Skeletal muscle tissue (tissue), 4 donors: ENCODE results near the gene URB2. TPM values are rescaled to one million over a fixed set of nuclear protein-coding genes. Genes with fewer than 3 reads are reported as not detected.
"Not testable (repeated sequence)": the region's sequence is repeated elsewhere in the genome, so short reads cannot be mapped to it uniquely, and the experiment has no call there.

ENCODE experiments used
- H3K27ac ChIP-seq: one replicate; pipeline ENCODE4 v1.7.0; 2013; ENCODE audit warnings: mild to moderate bottlenecking, low read depth, low read length, inconsistent platforms
- H3K27me3 ChIP-seq, 3 donors: one replicate each; pipeline ENCODE4 v1.7.0; 2013; ENCODE audit warnings: low read length in 3 of 3; ENCODE audit not compliant: control insufficient read depth in 3 of 3, insufficient read depth in 3 of 3
- H3K36me3 ChIP-seq, 3 donors: one replicate each; pipeline ENCODE4 v1.7.0; 2013; ENCODE audit warnings: low read length in 3 of 3; ENCODE audit not compliant: control insufficient read depth in 3 of 3, insufficient read depth in 3 of 3
- H3K4me1 ChIP-seq, 3 donors: one replicate each; pipeline ENCODE4 v1.7.0; 2013; ENCODE audit warnings: low read length in 3 of 3, mild to moderate bottlenecking in 3 of 3; ENCODE audit not compliant: control insufficient read depth in 3 of 3, insufficient read depth in 3 of 3
- H3K4me3 ChIP-seq, 3 donors: one replicate each; pipeline ENCODE4 v1.7.0; 2013; ENCODE audit warnings: low read length in 3 of 3
- H3K9ac ChIP-seq, 3 donors: one replicate each; pipeline ENCODE4 v1.7.0; 2013; ENCODE audit warnings: low read length in 3 of 3, mild to moderate bottlenecking in 3 of 3, moderate library complexity in 2 of 3, low read depth in 1 of 3
- H3K9me3 ChIP-seq, 3 donors: one replicate each; pipeline ENCODE4 v1.7.0; 2013; ENCODE audit warnings: low read length in 3 of 3; ENCODE audit not compliant: control insufficient read depth in 3 of 3
- total RNA-seq: library from RNA; depleted of rRNA; stranded (reverse); fragments of >200 nt; gene quantifications from one replicate; pipeline ENCODE4 v1.2.3, GENCODE V29; 2014
- donor health status: Osteomylitis.

URB2 gene
- total RNA-seq, 1 donor from 2014 or later = 11.0 TPM

DNA sequence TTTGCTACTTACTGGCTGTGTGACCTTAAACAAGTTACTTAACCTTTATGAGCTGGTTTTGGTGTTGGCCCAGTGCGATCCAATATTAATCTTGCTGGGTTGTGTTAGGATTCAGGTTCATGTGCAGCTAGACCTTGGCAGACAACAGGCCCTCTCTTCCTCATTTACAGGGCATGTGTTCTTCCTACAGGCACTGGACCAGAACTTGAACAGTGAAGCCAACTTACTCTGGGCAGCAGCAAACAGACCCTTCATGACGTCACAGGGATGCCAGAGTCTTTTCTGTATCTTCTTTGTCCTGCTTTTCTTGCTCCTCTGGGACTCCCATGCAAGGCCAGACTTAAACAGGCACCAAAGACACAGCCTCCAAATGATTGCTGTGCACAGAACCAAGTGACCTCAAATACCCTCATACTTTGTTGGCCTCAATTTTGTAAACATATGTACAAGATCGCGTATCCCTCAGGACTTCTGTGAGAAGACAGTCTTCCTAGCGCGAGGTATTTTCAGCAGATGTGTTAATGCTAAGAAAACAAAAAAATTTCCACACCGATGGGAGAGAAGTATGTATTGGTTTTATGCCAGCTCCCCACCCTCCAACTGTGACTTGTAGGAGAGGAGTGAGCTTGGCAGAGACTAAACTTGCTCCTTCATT lies 73.7 kb downstream of the URB2 start:
- peak overlapping the region in 1 of 3 donors; percentile 45 for H3K9ac ChIP-seq
- H3K4me3 ChIP-seq = no peak overlapping the region
- no peak overlapping the region for H3K27ac ChIP-seq
- no peaks in the 10 kb centered on the region for H3K9me3 ChIP-seq
- no peaks in the 10 kb centered on the region for H3K36me3 ChIP-seq
- H3K27me3 ChIP-seq = no peaks in the 10 kb centered on the region
- H3K4me1 ChIP-seq = peaks cover 3 to 9% (median 8%) of the 10 kb centered on the region in 3 donors

DNA sequence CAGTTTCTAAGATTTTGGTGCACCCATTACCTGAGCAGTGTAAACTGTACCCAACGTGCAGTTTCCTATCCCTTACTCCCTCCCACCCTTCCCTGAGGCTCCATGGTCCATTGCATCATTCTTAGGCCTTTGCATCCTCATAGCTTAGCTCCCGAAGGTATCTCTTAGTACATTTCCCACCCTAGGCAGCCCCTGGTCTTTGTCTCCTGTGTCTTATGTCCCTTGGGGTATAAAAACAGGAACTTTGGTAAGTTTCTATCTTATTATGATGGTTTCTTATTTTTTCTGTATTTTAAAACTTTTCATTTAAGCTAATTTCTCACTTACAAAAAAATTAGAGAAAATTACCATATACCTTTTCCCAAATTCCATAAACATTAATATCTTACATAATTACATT lies 78.1 kb downstream of the URB2 start:
- Histone ChIP-seq H3K27ac (no peak overlapping the region), H3K9ac (no peak overlapping the region), H3K4me1 (peaks cover 0 to 6% (median 5%) of the 10 kb centered on the region in 3 donors), H3K27me3 (no peaks in the 10 kb centered on the region), H3K36me3 (no peaks in the 10 kb centered on the region), H3K4me3 (no peak overlapping the region), H3K9me3 (no peaks in the 10 kb centered on the region)

DNA sequence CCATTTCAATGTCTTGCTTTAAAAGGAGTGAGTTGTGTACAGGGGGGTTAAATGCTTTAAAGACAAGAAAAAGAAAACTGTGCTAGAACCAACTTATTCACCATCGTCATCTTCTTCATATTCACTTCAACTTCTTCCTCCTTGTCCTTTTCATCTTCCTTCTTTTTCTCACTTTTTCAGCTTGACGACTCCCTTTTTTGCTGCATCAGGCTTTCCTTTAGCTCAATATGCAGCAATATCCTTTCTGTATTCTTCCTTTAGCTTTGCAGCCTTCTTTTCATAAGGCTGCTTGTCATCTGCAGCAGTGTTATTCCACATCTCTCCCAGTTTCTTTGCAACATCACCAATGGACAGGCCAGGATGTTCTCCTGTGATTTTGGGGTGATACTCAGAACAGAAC lies 79.1 kb downstream of the URB2 start:
- not testable (repeated sequence) for H3K4me3 ChIP-seq, H3K9me3 ChIP-seq, H3K27me3 ChIP-seq, H3K4me1 ChIP-seq, H3K9ac ChIP-seq, H3K27ac ChIP-seq, H3K36me3 ChIP-seq

DNA sequence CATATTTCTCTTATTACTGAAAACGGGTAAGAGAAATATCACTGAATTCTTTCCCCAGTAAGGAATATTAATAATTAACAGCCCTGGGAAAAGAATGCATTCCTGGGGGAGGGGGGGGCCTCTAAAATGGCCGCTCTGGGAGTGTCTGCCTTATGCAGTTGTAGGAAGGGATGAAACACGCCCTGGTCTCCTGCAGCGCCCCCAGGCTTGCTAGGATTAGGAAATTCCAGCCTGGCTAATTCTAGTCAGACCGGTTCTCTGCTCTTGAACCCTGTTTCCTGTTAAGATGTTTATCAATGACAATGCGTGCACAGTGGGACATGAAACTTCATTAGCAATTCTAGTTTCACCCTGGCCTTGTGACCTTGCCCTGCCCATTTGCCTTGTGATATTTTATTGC lies 81.1 kb downstream of the URB2 start:
- H3K27ac ChIP-seq, H3K36me3 ChIP-seq, H3K4me3 ChIP-seq, H3K27me3 ChIP-seq, H3K4me1 ChIP-seq, H3K9ac ChIP-seq, H3K9me3 ChIP-seq: not testable (repeated sequence)

DNA sequence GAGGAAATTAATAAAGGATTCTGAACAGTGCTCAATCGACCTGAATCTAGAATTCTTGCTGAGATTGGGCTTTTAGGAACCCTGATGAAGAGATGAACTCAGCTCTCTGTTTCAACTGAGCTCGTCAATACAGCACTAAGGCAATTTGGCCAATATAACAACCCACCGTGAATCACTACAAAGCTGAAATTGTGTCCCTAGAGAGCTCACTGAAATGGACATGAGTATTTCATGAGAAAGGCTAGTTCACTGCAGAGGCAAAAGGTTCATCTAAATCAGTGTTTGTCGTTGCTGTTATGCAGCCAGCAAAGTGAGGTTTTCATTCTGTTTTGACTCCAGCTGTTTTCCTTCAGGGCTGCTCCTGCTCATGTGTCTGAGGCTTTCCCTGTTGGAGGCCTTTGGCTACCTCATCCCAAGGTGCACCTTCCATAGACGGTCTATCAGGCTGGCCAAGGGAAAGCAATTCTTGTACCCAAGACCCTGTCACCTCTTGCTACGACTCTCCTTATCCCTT lies 83.5 kb downstream of the URB2 start:
- Histone ChIP-seq H3K4me1 (no peaks in the 10 kb centered on the region), H3K4me3 (no peak overlapping the region), H3K9ac (no peak overlapping the region), H3K9me3 (no peaks in the 10 kb centered on the region), H3K27me3 (no peaks in the 10 kb centered on the region), H3K36me3 (no peaks in the 10 kb centered on the region), H3K27ac (no peak overlapping the region)

Other genes starting within 250 kb of the URB2 start
- gene ACTA1, start 192.2 kb upstream of the URB2 start, total RNA-seq = 2,324 TPM
- 44.4 TPM for gene NUP133, start 117.9 kb upstream of the URB2 start, total RNA-seq
- gene ABCB10, start 67.5 kb upstream of the URB2 start, total RNA-seq = 11.5 TPM
- gene TAF5L, start 125 bp upstream of the URB2 start, total RNA-seq = 9.9 TPM